Measurements from ENCODE around the gene GRHL3. TPM values are rescaled to one million over a fixed set of nuclear protein-coding genes. Genes with fewer than 3 reads are reported as not detected.

GRHL3 gene
- total and polyA plus RNA-seq, 10 of the 15 experiments (the other 5 are each of a cell fraction or from before 2014, with no cell fraction given), result 0.07 to 0.87 (median 0.34) TPM

DNA sequence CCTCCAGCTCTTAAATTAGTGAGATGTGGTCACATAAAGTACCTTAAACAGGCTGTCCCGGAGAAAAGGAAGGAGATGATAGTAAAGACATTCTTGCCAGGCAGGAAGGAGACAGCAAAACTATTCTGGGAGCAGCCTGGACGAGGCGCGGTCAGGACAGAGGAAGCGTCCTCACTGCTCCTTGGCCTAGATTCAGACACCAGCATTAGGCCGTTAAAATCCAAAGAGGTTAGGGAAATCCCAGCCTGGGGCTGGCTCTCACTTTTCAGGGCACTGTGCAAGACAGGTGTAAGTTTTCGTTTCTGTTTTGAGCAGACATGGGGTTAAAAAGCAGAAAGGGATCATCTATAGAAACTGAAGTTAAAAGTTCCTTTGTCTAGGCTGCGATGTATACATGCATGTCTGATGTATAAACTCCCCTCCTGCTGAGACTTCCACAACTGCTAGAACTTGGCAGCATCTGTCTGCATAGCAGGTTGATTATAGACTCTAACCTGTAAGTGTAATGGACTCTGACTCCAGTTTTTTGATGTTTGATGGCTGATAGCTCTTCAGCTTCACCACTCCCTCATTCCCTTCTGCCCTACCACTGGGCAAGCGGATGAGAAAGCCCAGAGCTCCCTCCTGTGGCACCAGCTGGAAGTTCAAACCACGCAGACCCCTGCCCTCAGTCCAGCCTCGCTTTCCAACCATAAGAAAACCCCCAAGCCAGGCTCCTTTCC lies 72.9 kb downstream of the GRHL3 start (continued):
- TF ChIP-seq SREBF2 (IDR thresholded peaks at IDR 0.05; ENCODE audit: low read length) (no peak), RUNX3 (IDR thresholded peaks at IDR 0.05; ENCODE audit: low read length) (peak; percentile 58; the same call in 1 of the 2 replicates), ZSCAN29 (IDR thresholded peaks at IDR 0.05) (peak; percentile 85), NFXL1 (IDR thresholded peaks at IDR 0.05; ENCODE audit: borderline replicate concordance) (no peak), CHD1 (IDR thresholded peaks at IDR 0.05; ENCODE audit: low read depth, low read length) (no peak), IKZF1 (conservative IDR thresholded peaks at IDR 0.05) (peak; percentile 89), FOS (IDR thresholded peaks at IDR 0.05; ENCODE audit: borderline replicate concordance, extremely low read depth, insufficient read length) (no peak), TAF1 (IDR thresholded peaks at IDR 0.05; ENCODE audit: borderline replicate concordance, low read depth, low read length) (no peak), TBL1XR1 (IDR thresholded peaks at IDR 0.05; ENCODE audit: low read depth, low read length) (peak; percentile 75), NFIC (IDR thresholded peaks at IDR 0.05; ENCODE audit: low read depth, low read length) (peak; percentile 91), ETV6 (conservative IDR thresholded peaks at IDR 0.05 in 1 of 2, IDR thresholded peaks at IDR 0.05 in 1 of 2; ENCODE audit: borderline replicate concordance in 1 of 2, low read depth in 1 of 2) (peak in 1 of 2 experiments; percentile 79; a peak in 2 of 4 replicates), SMC3 (IDR thresholded peaks at IDR 0.05; ENCODE audit: borderline replicate concordance, low read length) (peak; percentile 82), SPI1 (IDR thresholded peaks at IDR 0.05; ENCODE audit: borderline replicate concordance, insufficient read depth, low read depth, low read length) (0 out of 2 replicates have a peak, but pooled peaks have one; percentile 24), DPF2 (IDR thresholded peaks at IDR 0.05) (peak; percentile 75; the same call in 1 of the 2 replicates), RELA (IDR thresholded peaks at IDR 0.05; ENCODE audit: borderline replicate concordance, partially characterized antibody) (peak; percentile 49), MYB (IDR thresholded peaks at IDR 0.05; ENCODE audit: borderline replicate concordance, low read depth, low read length) (peak; percentile 62; the same call in 1 of the 2 replicates), STAT3 (IDR thresholded peaks at IDR 0.05; ENCODE audit: low read depth, low read length) (0 out of 2 replicates have a peak, but pooled peaks have one; percentile 85), GATAD2B (conservative IDR thresholded peaks at IDR 0.05; ENCODE audit: low read depth) (no peak), YY1 (IDR thresholded peaks at IDR 0.05; ENCODE audit: low read depth, low read length) (peak; percentile 59), ESRRA (IDR thresholded peaks at IDR 0.05; ENCODE audit: low read length) (0 out of 2 replicates have a peak, but pooled peaks have one; percentile 66), BHLHE40 (IDR thresholded peaks at IDR 0.05; ENCODE audit: borderline replicate concordance in 1 of 2, low read depth in 2 of 2, low read length in 1 of 2) (peak; percentile 19 to 41; a peak in 2 of 4 replicates), ZBED1 (IDR thresholded peaks at IDR 0.05; ENCODE audit: borderline replicate concordance) (no peak), SMARCA5 (IDR thresholded peaks at IDR 0.05) (peak; percentile 35; the same call in 1 of the 2 replicates), SIN3A (IDR thresholded peaks at IDR 0.05; ENCODE audit: low read depth, low read length) (peak; percentile 49; the same call in 1 of the 2 replicates), NRF1 (conservative IDR thresholded peaks at IDR 0.05; ENCODE audit: low read depth, low read length) (no peak), RAD21 (IDR thresholded peaks at IDR 0.05; ENCODE audit: insufficient read depth, low read depth, low read length) (peak; percentile 85), POU2F2 (IDR thresholded peaks at IDR 0.05; ENCODE audit: borderline replicate concordance, low read depth, low read length) (0 out of 3 replicates have a peak, but pooled peaks have one; percentile 9), CREM (IDR thresholded peaks at IDR 0.05; ENCODE audit: low read depth) (peak; percentile 33; the same call in 1 of the 2 replicates)
- TF ChIP-seq, protein P1, sequence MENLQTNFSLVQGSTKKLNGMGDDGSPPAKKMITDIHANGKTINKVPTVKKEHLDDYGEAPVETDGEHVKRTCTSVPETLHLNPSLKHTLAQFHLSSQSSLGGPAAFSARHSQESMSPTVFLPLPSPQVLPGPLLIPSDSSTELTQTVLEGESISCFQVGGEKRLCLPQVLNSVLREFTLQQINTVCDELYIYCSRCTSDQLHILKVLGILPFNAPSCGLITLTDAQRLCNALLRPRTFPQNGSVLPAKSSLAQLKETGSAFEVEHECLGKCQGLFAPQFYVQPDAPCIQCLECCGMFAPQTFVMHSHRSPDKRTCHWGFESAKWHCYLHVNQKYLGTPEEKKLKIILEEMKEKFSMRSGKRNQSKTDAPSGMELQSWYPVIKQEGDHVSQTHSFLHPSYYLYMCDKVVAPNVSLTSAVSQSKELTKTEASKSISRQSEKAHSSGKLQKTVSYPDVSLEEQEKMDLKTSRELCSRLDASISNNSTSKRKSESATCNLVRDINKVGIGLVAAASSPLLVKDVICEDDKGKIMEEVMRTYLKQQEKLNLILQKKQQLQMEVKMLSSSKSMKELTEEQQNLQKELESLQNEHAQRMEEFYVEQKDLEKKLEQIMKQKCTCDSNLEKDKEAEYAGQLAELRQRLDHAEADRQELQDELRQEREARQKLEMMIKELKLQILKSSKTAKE (IDR thresholded peaks at IDR 0.05; ENCODE audit: low read depth, poor library complexity, severe bottlenecking), result peak; percentile 94
- TF ChIP-seq, protein P2, sequence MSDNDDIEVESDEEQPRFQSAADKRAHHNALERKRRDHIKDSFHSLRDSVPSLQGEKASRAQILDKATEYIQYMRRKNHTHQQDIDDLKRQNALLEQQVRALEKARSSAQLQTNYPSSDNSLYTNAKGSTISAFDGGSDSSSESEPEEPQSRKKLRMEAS (IDR thresholded peaks at IDR 0.05; ENCODE audit: low read depth, low read length), result peak; percentile 44; the same call in 1 of the 2 replicates
